Stimulated activated CD4-positive, alpha-beta T cell treated with anti-CD3 and anti-CD28 coated beads, Interleukin-15, amount 100 ng/mL, for 1 hour (primary cell): Measurements from ENCODE around the gene SLC9A7.

Source experiments
- DNase-seq, 2 donors: peaks; one replicate each; pipeline ENCODE4 v3.0.0-alpha.2; 2020; ENCODE audit warnings: low read depth in 1 of 2, low spot score in 1 of 2

SLC9A7 gene

DNA sequence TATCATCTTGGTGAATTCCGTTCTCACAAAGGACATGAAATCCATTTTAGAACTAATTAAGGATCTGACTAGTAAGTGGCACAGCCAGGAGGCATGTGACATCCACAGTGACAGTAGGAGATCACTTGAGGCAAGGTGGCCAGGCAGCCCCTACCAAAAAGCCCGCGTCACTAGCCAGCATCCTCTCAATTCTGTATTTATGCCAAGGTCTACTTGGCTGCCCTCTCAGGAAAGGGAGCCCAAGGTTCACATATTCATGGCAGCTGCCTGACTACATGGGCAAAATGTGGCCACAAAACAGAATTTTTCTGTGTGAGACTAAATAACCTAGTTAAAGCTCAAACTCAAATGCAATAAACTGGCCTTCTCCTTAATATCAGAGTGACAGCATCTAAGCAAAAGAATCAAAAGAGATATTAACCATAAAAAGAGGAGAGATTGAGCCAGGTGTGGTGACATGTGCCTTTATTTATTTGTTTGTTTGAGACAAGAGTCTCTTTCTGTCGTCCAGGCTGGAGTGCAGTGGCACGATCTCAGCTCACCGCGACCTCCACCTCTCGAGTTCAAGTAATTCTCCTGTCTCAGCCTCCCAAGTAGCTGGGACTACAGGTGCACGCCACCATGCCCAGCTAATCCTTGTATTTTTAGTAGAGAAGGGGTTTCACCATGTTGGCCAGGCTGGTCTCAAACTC, 51.5 kb downstream of the SLC9A7 start:
- DNase-seq: no peak

DNA sequence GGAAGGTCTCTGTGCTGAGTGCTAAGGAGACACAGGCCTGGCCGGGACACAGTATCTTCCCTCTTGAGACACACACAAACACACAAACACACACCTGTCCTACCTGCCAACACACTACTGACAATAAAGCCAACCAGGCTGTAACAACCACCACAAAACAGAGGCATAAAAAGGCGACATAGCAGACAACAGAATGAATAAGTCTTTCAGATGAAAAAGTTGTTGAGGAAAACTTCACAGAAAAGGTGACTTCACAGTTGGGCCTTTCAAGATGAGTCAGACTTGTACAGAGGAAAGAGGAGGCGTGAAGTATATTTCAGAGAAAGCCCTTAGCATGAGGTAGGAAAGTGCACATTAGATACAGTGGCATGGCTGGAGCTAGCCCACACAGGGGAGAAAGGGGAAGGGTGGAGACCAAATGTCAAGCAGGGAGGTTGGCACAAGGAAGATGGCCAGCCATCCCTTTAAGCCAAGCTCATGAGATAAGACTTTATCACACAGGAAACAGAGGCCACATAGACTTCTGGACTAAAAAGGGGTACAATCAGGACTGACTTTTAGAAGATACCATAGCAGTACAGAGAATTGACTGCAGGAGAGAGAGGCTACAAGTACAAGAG, 54.0 kb downstream of the SLC9A7 start:
- no peak for DNase-seq

DNA sequence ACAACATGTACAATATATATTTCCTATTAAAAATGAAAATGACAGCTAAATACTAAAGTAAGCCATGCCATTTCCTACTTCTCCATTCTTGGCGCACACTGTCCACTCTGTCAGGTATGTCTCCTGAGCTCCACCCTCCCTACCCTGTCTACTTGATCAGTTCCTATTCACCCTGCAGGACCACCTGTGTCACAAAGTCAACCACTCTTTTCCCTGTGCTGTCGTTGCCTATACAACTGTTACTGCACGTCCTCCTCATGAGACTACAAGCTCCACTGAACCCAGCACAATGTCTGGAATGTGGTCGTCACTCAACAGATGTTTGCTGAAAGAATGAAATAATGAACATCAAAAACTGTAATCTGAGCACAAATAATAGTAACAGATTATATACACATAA, 54.9 kb downstream of the SLC9A7 start:
- DNase-seq: no peak

DNA sequence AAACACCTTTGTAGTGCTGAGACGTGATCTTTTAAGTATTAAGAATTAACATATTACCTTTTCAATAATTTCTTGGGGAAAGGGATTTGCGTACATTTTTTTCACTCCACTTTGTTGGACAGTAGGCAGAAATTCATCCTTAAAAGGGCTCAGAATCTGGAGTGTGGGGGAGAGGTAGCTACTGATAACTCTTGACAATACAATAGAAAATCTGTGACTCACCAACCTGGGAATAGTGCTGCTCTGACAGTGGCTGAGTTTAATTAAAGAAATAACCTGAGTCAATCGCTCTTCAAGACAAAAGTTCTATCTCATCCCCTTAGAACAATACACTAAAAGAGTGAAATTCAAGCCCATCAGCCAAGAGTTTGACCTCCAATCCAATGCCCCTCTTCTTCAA, 60.2 kb downstream of the SLC9A7 start:
- no peak for DNase-seq

DNA sequence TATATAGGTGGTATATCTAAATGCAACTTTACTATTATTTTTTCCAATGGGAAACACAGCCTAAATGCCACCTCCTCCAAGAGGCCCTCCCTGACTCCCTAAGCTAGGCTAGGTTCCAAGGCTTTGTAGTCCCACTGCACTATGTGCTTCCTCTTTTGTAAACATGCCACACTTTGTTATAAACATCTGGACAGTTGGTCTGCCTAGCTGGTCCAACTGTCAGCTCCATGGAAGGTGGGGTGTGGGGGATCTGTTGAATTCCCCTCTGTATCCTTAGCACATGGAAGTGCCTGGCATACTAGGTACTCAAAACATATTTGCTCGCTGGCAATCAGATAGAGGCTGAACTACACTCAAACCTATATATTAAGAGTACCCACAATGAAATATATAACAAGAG, 63.4 kb downstream of the SLC9A7 start:
- no peak for DNase-seq

DNA sequence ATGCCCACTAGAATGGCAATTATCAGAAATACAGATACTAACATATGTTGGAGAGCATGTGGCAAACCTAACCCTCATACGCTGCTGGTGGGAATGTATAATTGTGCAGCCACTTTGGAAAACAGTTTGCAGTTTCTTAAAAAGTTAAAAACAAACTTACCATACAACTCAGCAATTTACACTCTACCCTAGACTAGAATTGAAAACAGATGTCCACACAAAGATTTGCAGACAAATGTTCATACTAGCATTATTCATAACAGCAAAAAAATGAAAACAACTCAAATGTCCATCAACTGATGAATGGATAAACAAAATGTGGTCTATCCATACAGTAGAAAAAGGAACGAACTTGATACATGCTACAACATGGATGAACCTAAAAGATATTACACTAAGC, 64.4 kb downstream of the SLC9A7 start:
- DNase-seq: no peak

DNA sequence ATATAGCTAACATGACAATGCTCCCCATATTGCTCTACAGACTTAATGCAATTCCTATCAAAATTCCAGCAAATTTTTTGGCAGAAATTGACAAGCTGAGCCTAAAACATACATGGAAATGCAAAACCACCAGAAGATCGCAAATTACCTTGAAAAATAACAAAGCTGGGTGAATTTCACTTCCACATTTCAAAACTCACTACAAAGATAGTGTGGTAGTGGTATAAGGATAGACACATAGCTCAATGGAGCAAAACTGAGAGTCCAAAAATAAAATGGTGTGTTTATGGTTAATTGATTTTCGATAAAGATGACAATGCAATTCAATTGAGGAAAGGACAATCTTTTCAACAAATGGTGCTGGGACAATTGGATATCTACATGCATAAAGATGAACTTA, 65.8 kb downstream of the SLC9A7 start:
- no peak for DNase-seq

DNA sequence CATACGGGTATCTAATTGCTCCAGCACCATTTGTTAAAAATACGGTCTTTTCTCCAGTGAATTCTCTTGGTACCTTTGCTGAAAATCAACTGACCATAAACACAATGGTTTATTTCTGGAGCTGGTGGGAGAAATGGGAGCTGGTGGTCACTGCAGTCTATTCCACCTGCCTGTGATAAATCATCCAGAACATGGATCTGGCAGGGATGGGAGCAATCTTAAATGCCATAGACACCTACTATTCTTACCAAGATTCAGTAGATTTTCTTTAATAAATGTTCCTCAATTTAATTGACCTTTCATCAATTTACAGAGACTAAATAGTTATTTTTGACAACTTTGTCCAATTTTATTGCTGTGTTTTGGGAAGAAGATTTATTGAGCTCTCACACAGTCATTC, 68.1 kb downstream of the SLC9A7 start:
- DNase-seq: no peak

DNA sequence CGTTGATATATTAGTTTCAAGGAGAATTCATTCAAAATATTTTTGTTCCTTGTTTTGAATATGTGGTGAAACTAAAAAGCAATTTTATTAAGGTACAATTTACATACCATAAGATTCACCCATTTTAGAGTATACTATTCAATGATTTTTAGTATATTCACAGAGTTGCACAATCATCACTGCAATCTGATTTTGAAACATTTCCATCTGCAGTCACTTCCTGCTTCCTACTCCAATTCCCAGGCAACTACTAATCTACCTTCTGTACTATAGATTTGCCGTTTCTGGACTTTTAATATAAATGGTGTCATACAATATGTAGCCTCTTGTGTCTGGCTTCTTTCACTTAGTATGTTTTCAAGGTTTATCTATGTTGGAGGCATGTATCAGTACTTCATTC, 71.3 kb downstream of the SLC9A7 start:
- no peak for DNase-seq

DNA sequence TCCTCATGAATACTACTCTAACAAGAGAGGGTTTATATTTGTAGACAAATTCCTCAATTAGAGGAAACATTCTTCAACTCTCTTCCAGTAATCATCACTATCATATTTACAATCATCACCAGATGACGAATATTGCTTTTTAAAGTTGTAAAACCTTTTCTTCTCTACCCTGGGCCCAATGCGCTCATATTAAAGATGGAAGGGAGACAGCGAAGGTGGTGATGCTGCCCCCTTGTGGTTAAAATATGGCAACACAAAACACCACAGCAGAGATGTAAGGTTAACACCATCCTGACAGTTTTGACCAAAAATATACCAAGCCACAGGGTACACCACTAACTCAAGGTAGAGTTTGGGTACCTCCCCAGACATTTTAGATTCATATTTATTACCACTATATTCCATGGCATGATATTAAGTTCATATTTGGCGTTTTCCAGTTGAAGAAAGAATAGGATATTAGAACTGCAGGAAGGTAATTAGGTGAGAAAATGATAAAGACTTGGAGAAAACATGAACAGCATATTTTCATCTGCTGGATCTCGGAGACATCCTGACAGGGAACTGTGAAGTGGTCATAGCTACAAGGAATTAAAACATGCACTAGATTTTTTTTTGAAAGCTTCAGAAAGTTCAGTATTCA, 72.8 kb downstream of the SLC9A7 start:
- DNase-seq: no peak

DNA sequence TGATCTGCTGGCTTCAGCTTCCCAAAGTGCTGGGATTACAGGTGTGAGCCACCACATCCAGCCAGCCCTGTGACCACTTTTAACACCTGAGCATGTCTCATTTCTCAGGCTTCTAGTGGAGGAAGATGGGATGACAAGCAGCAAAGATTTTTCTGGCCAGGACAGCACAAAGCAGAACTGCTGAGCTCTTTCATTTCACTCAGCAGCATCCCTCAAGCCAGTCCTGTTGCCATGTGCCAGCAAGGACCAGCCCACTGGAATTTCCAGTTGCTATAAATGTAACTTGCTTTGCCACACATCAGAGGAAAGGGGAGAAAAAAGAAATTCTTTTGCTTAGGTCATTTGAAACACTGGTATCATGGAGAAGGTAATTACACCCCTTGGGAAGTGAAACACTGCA, 75.9 kb downstream of the SLC9A7 start:
- no peak for DNase-seq

DNA sequence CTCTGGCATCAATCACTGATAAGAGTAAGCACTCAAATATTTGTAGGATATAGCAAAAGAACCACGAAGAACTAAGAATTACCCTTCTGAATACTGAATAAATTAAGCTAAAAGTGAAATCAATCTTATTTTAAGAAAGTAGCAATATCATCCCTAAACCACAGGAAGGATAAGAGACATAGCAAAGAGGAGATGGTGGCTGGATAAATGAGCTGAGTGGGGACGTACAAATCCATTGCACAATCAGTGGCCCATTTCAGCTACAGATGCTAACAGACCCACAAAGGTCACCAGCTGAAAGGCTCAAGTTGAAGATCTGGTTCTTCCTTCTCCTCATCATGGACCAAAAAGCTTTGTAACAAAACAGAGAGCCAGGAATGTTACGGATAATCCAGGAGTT, 77.1 kb downstream of the SLC9A7 start:
- DNase-seq: no peak

DNA sequence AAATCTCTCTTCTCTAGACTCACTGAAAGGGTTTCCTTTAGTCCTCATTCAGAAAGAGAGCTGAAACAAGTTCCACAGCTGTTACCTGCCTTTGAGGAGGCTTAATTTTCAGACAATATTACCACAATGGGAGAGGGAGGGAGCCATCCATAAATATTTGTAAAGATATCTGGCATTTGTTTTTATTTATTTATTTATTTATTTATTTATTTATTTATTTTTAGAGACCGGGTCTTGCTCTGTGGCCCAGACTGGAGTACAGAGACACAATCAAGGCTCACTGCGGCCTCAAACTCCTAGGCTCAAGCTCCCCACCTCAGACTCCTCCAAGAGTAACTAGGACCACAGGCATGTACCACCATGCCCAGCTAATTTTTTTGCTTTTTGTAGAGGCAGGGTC, 80.7 kb downstream of the SLC9A7 start:
- no peak for DNase-seq

DNA sequence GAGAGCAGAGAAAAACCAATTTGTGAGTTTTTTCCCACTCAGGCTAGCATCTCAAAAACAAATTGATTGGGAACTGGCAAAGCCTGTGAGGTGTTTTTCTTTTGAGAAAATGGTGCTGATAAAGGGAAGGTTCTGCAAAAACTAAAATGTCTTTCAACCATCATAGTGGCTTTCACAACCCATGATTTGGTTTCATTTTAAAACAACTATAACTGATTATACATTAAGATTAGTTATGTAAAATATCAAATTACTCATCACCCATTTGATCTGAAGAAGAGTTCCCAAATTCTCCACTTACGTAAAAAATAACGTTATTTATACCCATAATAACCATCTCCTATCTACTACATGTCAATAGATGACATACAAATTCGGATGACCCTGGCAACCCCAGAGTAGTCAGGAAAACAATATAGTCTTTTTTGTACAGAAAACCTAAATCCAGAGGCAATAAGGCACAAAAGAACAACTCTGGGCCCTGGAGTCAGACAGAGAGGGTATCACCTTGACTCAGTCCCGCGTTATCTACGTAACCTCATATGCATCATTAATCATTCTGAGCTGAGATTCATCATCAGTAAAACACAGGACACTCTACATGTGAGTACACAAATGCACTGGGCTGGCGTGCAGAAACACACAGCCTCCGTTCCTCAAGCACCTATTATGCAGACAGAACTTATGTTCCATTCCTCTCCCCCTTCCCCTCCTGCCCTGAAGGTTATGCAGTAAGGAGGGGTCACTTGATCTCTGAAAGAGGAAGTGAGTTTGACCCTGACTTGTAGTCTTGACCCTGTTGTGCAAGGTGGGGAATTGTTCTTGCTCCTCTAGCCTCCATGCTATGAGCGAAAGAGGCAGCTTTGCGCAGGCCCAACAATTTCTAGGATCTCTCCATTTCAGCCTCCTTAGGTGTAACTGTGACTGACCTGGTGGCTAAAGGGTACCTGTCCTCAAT, 82.2 kb downstream of the SLC9A7 start:
- DNase-seq: no peak

DNA sequence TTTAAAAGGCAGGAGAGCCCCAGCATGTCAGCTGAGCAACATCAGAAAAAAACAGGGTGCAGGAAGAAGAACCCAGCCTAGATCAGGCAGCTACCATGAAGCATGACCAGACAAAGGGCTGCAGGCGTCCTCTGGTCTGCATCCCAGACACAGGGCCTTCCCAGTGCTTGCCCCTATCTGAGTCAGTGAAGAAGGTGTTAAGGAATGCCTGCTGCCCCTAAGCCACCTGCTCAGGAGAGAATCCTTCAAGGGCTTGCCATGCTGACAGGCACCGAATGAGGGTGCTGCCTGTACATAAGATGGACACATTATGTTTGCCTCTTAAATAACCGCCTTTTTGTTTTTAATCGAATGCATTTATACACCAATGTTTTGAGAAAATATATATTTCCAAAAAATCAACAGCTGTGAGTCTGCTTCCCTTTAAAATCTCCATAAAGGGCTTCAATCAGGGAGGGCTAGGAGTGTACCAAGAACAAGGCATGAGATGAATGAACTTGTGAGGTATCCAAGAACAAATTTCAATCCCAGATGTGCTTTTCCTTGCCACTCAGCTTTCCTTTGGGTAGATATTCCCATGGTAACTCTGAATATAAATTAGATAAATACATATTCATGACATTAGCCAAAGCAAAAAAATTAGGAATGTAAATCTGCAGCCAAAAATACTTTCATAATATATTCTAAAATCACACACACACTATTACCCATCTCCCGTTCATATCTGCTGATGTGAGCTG, 85.1 kb downstream of the SLC9A7 start:
- no peak for DNase-seq

DNA sequence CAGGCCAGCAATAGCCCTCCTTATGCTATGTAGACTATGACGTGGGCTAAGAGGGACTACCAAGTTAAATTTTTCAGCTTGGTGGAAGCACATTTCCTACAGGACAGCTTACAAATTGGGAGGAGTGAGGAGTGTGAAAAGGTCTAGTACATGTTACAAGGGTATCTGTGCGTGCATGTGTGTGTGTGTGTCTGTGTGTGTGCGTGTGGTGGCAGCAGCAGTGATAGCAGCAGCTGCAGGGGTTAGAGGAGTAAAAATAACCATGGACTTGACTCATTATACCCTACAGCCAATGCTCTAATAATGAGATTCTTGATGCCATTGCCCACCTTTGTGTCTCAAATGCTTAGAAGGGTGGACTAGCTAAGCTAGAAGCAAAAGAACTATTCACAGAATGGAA, 88.6 kb downstream of the SLC9A7 start:
- DNase-seq: no peak

DNA sequence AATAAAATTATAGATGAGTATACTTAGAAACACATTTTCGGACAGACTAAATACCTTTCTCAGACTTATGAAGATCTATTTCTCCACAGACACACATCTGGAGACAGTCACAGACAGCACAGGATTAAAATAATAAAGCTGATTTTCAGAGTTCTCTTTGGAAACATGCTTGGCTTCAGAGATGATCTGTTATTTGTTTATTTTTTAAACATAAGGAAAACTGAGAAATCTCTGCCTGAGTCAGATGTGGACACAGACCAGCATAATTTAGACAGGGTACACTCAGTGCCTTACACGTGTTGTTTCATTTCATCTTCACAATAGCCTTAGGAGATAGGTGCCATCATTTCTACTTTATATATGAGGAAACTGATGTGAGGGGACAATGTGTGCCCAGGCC, 92.1 kb downstream of the SLC9A7 start:
- DNase-seq: no peak

DNA sequence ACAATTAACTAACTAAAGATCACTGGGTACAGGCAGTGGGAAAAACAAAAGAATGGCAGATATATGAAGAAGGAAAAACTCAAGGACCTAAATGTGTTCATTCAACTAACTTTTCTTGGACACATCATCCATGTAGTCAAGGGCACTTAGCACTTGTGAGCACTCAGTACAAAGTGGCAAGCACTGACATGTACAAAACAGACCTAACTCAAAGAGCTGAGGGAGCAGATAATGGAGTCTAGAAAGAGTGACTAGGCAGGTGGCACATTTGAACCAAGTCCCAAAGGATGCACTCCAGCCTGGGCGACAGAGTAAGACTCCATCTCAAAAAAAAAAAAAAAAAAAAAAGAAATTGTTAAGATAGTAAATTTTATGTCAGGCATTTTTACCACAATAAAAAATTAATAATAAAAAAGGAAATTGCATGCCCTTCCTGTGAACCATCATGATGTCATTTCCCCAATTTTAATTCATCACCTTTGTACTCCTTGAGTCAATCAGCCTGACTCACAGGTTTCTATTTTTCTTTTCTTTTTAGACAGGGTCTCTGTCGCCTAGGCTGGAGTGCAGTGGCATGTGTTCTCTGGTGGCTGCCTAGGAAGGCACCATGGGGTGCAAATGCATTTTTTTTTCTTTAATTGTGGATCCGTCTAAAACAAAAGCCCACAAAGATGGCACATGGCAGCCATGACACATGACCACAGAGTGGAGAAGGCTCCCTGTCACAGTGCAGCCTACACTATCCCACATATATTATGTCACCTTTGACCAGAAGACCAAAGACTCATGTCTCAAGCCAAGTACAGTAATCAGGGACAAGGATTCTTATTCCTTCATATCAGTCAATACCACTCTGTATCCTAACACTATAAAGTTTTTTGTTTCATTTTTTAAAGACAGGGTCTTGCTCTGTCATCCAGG, 93.4 kb downstream of the SLC9A7 start:
- no peak for DNase-seq

DNA sequence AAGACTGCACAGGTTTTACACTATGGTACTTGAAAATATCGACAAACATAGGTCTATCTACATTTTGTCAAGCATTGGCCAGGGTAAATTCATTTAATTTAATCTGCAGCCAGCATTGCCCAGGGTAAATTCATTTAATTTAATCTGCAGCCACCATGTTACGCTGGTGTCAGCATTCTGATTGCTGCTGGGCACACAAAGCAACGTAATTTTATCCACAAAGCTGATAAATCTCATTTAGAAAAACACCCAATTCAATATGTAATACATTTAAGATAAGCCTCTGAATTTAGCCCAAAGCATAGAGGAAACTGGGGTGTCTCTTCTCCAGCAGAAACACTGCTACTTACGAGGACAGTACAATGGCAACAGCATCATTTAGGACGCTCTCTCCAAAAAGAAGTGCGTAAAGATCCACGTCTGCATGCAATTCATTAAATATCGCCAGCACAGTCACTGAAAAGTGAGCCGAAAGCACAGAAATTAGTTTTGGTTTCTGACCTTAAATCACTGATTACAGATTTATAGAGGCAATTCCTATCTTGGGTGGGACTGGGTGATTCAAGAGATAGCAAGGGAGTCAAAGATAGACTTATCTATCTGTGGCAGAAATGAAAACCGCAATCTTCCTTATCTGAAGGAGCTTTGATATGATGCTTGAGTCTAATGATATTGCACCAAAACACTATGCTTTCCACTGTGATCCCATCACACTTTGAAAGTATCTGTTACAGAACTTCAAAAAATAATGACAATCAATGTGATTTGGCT, 96.5 kb downstream of the SLC9A7 start:
- DNase-seq: no peak
